HL-60 (cell line): ENCODE results near the gene DPT.

ENCODE experiments used
- POLR2AphosphoS5 ChIP-seq: IDR thresholded peaks from 2 replicates; pipeline ENCODE4 v1.6.1; 2012; ENCODE audit warnings: low read depth
- TF ChIP-seq, protein P1 (sequence below): IDR thresholded peaks from one replicate; pipeline ENCODE4 v1.5.1; 2011; ENCODE audit warnings: low read length, control low read depth, inconsistent platforms; ENCODE audit not compliant: insufficient read depth

DNA sequence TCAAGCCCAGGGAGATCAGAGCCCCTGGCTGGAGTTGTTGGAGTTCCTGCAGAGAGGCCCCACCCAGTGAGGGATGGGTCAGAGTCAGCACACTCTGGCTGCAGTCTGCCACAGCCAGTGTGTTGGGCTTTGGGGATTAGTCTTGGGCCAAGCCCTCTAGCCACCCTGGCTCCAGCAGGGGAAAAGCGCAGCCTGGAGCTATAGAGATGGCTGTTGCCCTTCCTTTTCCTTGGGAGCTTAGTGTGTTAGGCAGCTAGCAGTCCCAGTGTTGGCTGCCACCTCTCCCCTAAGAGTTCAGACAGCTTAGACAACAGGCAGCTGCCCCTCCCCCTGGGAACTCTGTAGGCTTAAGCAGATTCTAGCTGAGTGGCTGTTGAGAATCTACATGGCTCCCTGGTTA, 45.1 kb downstream of the DPT start:
- TF ChIP-seq POLR2AphosphoS5, result no peak
- TF ChIP-seq, protein P1, sequence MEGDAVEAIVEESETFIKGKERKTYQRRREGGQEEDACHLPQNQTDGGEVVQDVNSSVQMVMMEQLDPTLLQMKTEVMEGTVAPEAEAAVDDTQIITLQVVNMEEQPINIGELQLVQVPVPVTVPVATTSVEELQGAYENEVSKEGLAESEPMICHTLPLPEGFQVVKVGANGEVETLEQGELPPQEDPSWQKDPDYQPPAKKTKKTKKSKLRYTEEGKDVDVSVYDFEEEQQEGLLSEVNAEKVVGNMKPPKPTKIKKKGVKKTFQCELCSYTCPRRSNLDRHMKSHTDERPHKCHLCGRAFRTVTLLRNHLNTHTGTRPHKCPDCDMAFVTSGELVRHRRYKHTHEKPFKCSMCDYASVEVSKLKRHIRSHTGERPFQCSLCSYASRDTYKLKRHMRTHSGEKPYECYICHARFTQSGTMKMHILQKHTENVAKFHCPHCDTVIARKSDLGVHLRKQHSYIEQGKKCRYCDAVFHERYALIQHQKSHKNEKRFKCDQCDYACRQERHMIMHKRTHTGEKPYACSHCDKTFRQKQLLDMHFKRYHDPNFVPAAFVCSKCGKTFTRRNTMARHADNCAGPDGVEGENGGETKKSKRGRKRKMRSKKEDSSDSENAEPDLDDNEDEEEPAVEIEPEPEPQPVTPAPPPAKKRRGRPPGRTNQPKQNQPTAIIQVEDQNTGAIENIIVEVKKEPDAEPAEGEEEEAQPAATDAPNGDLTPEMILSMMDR, result no peak
